A673 (cell line): ENCODE data around the gene LYZ. TPM values are rescaled to one million over a fixed set of nuclear protein-coding genes. Genes with fewer than 3 reads are reported as not detected.

Source experiments
- BruUV-seq: library from RNA; stranded (reverse); fragments of 400-500 nt; replicated peaks from 2 replicates; lab custom pipeline; 2021; lab: Mats Ljungman, UMichigan
- CTCF ChIA-PET: fragments of 300-600 bp; sonication (Branson Sonifier 250); formaldehyde crosslinking; loops from one replicate; lab custom pipeline; 2022; ENCODE audit warnings: antibody characterized with exemption; lab: Charles Lee
- POLR2A ChIA-PET: fragments of 300-600 bp; sonication (Branson Sonifier 250); formaldehyde crosslinking; loops from one replicate; lab custom pipeline; 2022; ENCODE audit warnings: antibody characterized with exemption; ENCODE audit not compliant: low non-redundant PET; lab: Charles Lee
- DNase-seq: peaks from one replicate; pipeline ENCODE4 v3.0.0-alpha.2; 2015; ENCODE audit warnings: low spot score
- H3K27ac ChIP-seq: fragments of 200-600 bp; sonication (generic); 2 replicates; pipeline ENCODE4 v1.5.1; 2016; ENCODE audit warnings: mixed run types, low read depth, mild to moderate bottlenecking, mixed read lengths, antibody characterized with exemption, low read length; ENCODE audit not compliant: poor library complexity, severe bottlenecking
- H3K27me3 ChIP-seq: fragments of 200-600 bp; sonication (generic); replicated peaks from 2 replicates; pipeline ENCODE4 v1.6.1; 2017; ENCODE audit warnings: mixed run types, low read depth, mild to moderate bottlenecking, mixed read lengths, antibody characterized with exemption, low read length; ENCODE audit not compliant: insufficient read depth, poor library complexity
- H3K36me3 ChIP-seq: fragments of 200-600 bp; sonication (generic); 2 replicates; pipeline ENCODE4 v1.6.1; 2016; ENCODE audit warnings: mixed run types, mild to moderate bottlenecking, mixed read lengths, antibody characterized with exemption, low read length; ENCODE audit not compliant: insufficient read depth, poor library complexity, severe bottlenecking
- H3K4me1 ChIP-seq: fragments of 200-600 bp; sonication (generic); 2 replicates; pipeline ENCODE4 v1.6.1; 2017; ENCODE audit warnings: mixed run types, mild to moderate bottlenecking, mixed read lengths, antibody characterized with exemption, low read length; ENCODE audit not compliant: insufficient read depth, poor library complexity, severe bottlenecking
- H3K4me3 ChIP-seq: fragments of 200-600 bp; sonication (generic); 2 replicates; pipeline ENCODE4 v1.5.1; 2016; ENCODE audit warnings: low read depth, mixed run types, mild to moderate bottlenecking, mixed read lengths, low read length; ENCODE audit not compliant: poor library complexity, severe bottlenecking
- H3K9me3 ChIP-seq: fragments of 200-600 bp; sonication (generic); 2 replicates; pipeline ENCODE4 v1.6.1; 2016; ENCODE audit warnings: mixed run types, low read depth, mild to moderate bottlenecking, mixed read lengths, antibody characterized with exemption, low read length; ENCODE audit not compliant: poor library complexity, severe bottlenecking
- CTCF ChIP-seq: fragments of 300-800, 200-600 bp; sonication (generic); conservative IDR thresholded peaks from 2 replicates; pipeline ENCODE4 v1.5.1; 2017; ENCODE audit warnings: low read depth, mild to moderate bottlenecking, antibody characterized with exemption, low read length, moderate library complexity, mixed read lengths
- EZH2 ChIP-seq: fragments of 200-600 bp; sonication (generic); IDR thresholded peaks from 2 replicates; pipeline ENCODE4 v1.6.1; 2017; ENCODE audit warnings: borderline replicate concordance, low read depth, mild to moderate bottlenecking, mixed read lengths, antibody characterized with exemption, low read length; ENCODE audit not compliant: poor library complexity, severe bottlenecking
- intact Hi-C: fragments of 100-400 bp; cut with micrococcal nuclease; formaldehyde crosslinking; loops from one replicate; pipeline ENCODE4 v1.10.0; 2022; ENCODE audit not compliant: unreplicated experiment
- total RNA-seq: library from RNA; stranded (reverse); gene quantifications from 2 replicates; pipeline ENCODE4 v1.2.3, GENCODE V29; 2021

The LYZ gene
- total RNA-seq, 1 experiment from 2014 or later = 0.32 TPM

- H3K27me3 ChIP-seq = no peaks in the 10 kb centered on the region
- no TSS peak for BruUV-seq
- no peaks in the 10 kb centered on the region for H3K9me3 ChIP-seq
- peaks cover 6% of the 10 kb centered on the region for H3K4me1 ChIP-seq
- peaks cover 25% of the 10 kb centered on the region for H3K36me3 ChIP-seq
- ChIA-PET POLR2A (no interaction called here), CTCF (interaction anchor here (0.6 kb wide), 1 partner anchor 18 kb away, joined by 3 read pairs; no protein-coding TSS in a partner anchor)
- TF ChIP-seq EZH2 = no peak
- TF ChIP-seq CTCF = no peak
- H3K4me3 ChIP-seq = no peak overlapping the region
- H3K27ac ChIP-seq = no peak overlapping the region
- no peak for DNase-seq
- intact Hi-C loops = no loop called here
Observed at GRCh38 chr12:69383074-69383473, 34.9 kb downstream of the LYZ start.

GRCh38 chr12:69385038-69385437 lies 36.9 kb downstream of the LYZ start:
- TF ChIP-seq CTCF = no peak
- TF ChIP-seq EZH2 = no peak
- peaks cover 18% of the 10 kb centered on the region for H3K36me3 ChIP-seq
- H3K4me3 ChIP-seq = no peak overlapping the region
- H3K9me3 ChIP-seq = no peaks in the 10 kb centered on the region
- no peak overlapping the region for H3K27ac ChIP-seq
- BruUV-seq = no TSS peak
- peaks cover 12% of the 10 kb centered on the region for H3K4me1 ChIP-seq
- H3K27me3 ChIP-seq = no peaks in the 10 kb centered on the region
- ChIA-PET POLR2A (no interaction called here), CTCF (no interaction called here)
- no peak for DNase-seq
- intact Hi-C loops = no loop called here

GRCh38 chr12:69386921-69387320 lies 38.7 kb downstream of the LYZ start:
- TF ChIP-seq EZH2 (no peak), CTCF (no peak)
- no peak for DNase-seq
- BruUV-seq = no TSS peak
- Histone ChIP-seq H3K27me3 (no peaks in the 10 kb centered on the region), H3K9me3 (no peaks in the 10 kb centered on the region), H3K36me3 (peaks cover 31% of the 10 kb centered on the region), H3K27ac (no peak overlapping the region), H3K4me1 (peaks cover 12% of the 10 kb centered on the region), H3K4me3 (no peak overlapping the region)
- intact Hi-C loops = no loop called here
- ChIA-PET POLR2A (no interaction called here), CTCF (no interaction called here)
